Measurements from ENCODE around the gene IL17D.

GRCh38 chr13:20696073-20696472 lies 7.4 kb upstream of the IL17D start:
- TF ChIP-seq EP300 (IDR thresholded peaks at IDR 0.05) (no peak), CTCF (IDR thresholded peaks at IDR 0.05) (no peak)
